ENCODE measurements around the gene UQCRQ.

The UQCRQ gene

DNA sequence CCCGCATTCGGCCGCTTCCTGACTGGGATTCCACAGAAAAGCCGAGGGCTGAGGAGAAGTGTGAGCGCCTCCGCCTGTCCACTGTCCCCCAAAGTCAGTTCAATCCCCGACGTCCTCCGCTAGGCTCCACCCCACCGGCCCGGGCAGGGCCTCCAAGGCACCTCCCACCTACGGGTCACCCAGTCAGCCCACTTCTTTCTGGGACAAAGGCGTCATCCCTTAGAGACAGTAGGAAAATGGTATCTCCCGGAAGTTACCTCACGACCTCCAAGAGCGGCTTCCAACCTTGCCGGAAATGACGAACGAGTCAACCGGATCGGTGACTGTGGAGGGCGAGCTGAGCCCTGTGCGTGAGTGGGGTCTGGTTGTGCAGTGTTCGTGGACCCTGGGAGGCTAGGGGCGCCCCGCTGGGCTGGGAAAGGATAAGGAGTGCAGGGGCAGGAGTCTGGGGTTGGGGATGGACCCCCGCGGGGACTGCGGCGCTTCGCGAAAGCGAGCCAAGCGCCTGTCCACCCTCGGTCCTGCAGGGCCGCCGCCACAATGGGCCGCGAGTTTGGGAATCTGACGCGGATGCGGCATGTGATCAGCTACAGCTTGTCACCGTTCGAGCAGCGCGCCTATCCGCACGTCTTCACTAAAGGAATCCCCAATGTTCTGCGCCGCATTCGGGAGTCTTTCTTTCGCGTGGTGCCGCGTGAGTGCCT lies at the start of gene UQCRQ, which contains the start of gene GDF9:
UQCRQ (plus strand) TSS at position 301 of the 704 bp plus-strand sequence; CDS start at position 541, 240 bp downstream.
GDF9 (minus strand) TSS at position 128 of the 704 bp plus-strand sequence. CDS start 1,936 bp downstream, outside the sequence.
- TF ChIP-seq, protein P1, sequence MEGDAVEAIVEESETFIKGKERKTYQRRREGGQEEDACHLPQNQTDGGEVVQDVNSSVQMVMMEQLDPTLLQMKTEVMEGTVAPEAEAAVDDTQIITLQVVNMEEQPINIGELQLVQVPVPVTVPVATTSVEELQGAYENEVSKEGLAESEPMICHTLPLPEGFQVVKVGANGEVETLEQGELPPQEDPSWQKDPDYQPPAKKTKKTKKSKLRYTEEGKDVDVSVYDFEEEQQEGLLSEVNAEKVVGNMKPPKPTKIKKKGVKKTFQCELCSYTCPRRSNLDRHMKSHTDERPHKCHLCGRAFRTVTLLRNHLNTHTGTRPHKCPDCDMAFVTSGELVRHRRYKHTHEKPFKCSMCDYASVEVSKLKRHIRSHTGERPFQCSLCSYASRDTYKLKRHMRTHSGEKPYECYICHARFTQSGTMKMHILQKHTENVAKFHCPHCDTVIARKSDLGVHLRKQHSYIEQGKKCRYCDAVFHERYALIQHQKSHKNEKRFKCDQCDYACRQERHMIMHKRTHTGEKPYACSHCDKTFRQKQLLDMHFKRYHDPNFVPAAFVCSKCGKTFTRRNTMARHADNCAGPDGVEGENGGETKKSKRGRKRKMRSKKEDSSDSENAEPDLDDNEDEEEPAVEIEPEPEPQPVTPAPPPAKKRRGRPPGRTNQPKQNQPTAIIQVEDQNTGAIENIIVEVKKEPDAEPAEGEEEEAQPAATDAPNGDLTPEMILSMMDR (IDR thresholded peaks at IDR 0.05; ENCODE audit: control insufficient read depth, extremely low read depth, insufficient read depth) = peak; percentile 47
- H3K4me3 ChIP-seq (ENCODE audit: low read depth, low read length) = peak within 1 kb of the TSS; percentile 95
- DNase-seq (ENCODE audit: low read depth) = peak; percentile 100

DNA sequence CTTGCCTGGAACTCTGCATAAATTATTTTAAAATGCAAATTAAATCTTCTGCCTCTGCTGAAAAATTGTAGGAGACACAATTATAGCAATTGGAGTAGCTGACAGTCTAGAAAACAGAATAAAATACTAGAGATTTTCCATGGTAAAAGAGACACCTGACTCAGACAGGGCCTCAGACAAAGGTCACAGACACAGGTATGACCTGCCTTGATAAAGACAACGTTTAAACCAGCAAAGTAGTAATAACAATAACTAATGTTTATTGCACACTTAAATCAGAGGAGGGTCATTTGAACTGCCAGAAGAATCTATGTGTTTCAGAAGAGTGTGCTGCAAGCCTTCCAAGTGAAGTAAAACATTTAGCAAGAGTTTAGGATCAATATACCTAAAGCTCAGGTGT lies 49.4 kb upstream of the UQCRQ start:
- DNase-seq (ENCODE audit: low read depth) = no peak
- H3K4me3 ChIP-seq (ENCODE audit: low read depth, low read length) = no peak overlapping the region
- TF ChIP-seq, protein P1 (IDR thresholded peaks at IDR 0.05; ENCODE audit: control insufficient read depth, extremely low read depth, insufficient read depth) = no peak

DNA sequence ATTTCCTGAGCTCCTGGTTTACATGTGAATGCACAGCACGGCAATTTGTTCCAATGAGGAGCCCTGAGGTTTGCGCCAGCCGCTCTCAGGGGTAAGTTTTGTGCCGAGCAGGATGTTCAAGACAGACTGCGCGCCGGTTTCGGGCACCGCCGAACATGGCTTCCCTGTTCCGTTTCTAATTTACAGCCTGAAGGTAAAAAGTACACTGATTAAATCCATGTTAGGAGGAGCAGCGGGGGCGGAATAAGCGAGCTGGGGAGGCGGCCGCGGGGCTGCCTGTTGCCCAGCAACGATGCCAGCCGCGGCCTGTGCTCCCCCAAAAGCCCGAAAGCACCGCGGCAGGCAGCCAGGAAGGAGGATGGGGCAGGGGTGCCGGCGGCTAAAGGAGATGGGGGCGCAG lies 47.0 kb upstream of the UQCRQ start:
- DNase-seq (ENCODE audit: low read depth) = no peak

DNA sequence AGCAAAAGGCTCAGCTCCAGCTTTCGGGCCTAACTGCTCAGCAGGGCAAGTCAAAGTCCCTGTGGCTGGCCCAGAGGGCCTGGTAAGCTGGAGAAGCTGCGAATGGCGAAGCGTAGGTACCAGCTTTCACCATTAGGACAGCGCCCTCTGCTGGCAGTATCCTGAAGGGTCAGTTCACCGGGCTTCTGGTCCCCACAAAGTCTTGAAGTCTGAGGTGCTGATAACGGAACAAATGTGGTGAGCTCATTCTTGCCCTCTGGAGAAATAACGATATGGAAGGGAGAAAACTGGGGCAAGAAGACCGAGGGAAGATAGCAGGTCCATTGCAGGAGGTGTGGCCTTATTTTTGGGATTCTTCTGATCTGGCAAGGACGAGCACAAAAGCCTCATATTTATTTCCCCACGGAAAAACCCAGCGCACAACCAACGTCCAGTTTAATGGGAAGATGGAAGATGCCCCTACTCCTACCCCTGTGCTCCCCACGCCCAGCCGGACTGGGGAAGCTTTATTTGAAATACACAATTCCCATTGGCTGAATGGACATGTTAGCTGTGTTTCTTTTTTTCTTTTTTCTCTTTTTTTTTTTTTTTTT lies 46.2 kb upstream of the UQCRQ start:
- no peak for DNase-seq (ENCODE audit: low read depth)
- TF ChIP-seq, protein P1 (IDR thresholded peaks at IDR 0.05; ENCODE audit: control insufficient read depth, extremely low read depth, insufficient read depth) = peak; percentile 84
- no peak overlapping the region for H3K4me3 ChIP-seq (ENCODE audit: low read depth, low read length)

More for the DNA sequence above, 47.0 kb upstream of the UQCRQ start:
- TF ChIP-seq, protein P1 (IDR thresholded peaks at IDR 0.05; ENCODE audit: control insufficient read depth, extremely low read depth, insufficient read depth) = no peak
- H3K4me3 ChIP-seq (ENCODE audit: low read depth, low read length) = no peak overlapping the region

DNA sequence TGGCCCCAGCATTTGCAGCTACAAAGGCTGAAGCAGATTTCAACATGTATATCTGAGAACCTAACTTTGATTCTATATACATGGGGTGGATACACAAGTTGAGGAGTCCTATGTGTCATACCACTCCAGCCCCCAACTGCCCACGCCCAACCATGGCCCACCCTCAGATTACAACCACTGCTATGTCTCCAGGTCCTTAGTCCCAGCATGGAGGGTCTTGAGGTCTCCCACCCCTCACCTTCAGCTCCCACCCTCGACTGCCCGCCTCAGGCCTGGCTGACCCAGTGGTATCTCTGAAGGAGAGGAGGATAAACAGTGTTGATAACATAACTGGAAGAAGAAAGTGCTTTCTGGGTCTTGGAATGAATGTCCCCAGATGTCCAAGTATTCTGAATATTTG lies 45.1 kb upstream of the UQCRQ start:
- no peak overlapping the region for H3K4me3 ChIP-seq (ENCODE audit: low read depth, low read length)
- TF ChIP-seq, protein P1 (IDR thresholded peaks at IDR 0.05; ENCODE audit: control insufficient read depth, extremely low read depth, insufficient read depth) = no peak
- DNase-seq (ENCODE audit: low read depth) = no peak

DNA sequence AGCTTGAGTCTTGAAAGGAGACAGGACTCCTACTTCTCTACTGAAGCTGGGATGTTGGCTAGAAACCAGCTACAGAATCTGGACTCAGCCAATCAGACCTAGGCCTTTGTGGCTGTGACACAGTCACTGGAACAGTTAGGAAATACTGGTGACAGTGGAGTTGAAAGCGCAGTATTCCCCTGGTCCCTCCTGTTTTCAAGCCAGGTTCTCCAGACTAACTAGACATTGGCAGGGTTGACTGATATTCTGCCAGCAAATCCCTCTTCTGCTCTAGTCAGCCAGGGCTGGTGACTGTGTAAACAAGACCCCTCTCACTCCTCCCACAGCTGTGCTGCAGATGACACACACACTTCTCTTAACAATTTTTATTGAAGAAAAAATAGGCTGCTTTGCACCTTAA lies 44.7 kb upstream of the UQCRQ start:
- DNase-seq (ENCODE audit: low read depth) = no peak
- TF ChIP-seq, protein P1 (IDR thresholded peaks at IDR 0.05; ENCODE audit: control insufficient read depth, extremely low read depth, insufficient read depth) = no peak
- H3K4me3 ChIP-seq (ENCODE audit: low read depth, low read length) = no peak overlapping the region
